HG02642 (cell line): ENCODE data around the gene MKNK2.

Experiments
- ATAC-seq: cut with Tn5 transposase; IDR thresholded peaks from one replicate; pipeline ENCODE4 v1.9.1; 2021; ENCODE audit warnings: mild to moderate bottlenecking; ENCODE audit not compliant: unreplicated experiment, poor library complexity

Gene MKNK2

DNA sequence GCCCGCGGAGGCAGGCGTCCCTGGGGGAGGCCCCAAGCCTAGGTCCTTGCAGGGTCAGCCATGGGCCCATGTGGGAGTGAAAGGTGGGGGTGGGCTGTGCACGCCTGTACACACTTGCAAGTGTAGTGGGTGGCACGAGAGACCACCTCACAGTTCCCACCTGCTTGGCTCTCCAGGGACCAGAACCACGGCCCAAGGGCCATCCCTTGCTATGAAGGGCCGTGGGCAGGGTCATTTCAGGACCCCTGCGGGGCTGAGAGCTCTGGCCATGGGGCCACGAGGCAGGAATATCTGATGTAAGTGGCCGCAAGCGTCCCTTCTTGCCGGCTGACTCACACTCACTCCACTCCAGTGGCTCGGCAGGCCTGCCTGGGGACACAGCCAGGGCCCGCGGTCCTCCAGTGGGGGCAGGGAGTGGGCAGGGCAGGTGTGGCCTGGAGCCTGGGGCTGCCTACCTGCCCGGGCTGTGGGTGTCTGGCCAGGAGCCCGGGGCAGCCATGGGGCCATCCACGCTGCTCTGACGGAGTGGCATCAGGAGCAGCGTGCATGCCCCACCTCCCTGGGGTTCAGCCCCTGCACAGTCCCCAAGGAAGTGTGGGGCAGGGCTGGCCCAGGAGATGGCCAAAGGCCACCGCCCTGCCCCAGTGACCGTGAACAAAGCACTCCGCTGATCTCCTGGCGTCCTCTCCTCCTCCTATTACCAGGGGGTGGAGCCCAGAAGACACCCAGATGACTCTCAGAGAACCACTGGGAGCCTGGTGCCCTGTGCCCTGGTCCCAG lies 8.6 kb upstream of the MKNK2 start:
- no peak for ATAC-seq

GRCh38 chr19:2058570-2059421 lies 7.8 kb upstream of the MKNK2 start:
- ATAC-seq, result no peak

GRCh38 chr19:2057484-2058469 lies 6.7 kb upstream of the MKNK2 start:
- ATAC-seq, result no peak

GRCh38 chr19:2056837-2057192 lies 5.8 kb upstream of the MKNK2 start:
- ATAC-seq, result no peak

- ATAC-seq, result no peak
Measured at GRCh38 chr19:2055931-2056836, 5.1 kb upstream of the MKNK2 start.

DNA sequence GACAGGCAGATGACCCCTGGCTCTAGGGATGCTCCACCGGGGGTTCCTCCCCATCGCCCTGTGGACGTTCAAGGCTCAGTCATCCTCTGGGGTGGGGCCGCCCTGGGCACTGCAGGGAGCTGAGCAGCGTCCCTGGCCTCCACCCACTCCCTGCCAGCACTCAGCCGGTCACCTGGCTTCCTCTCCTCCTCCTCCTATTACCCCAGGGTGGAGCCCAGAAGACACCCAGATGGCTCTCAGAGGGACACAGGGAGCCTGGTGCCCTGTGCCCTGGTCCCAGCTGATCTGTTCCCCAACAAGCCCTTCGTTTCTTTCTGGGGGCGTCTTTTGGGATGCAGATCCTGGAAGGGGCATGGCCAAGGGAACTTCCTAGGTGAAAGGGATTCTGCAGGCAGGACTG lies 3.7 kb upstream of the MKNK2 start:
- no peak for ATAC-seq

GRCh38 chr19:2053601-2054389 lies 2.8 kb upstream of the MKNK2 start:
- ATAC-seq, result no peak

GRCh38 chr19:2051773-2052704 lies 995 bp upstream of the MKNK2 start:
- ATAC-seq, result no peak

GRCh38 chr19:2050349-2050990 lies 574 bp downstream of the MKNK2 start:
- ATAC-seq, result peak; percentile 4

- peak; percentile 6 for ATAC-seq
Measured at GRCh38 chr19:2049741-2050348, 1.2 kb downstream of the MKNK2 start.

- no peak for ATAC-seq
Measured at GRCh38 chr19:2048959-2049740, 1.9 kb downstream of the MKNK2 start.

GRCh38 chr19:2048104-2048958 lies 2.7 kb downstream of the MKNK2 start:
- no peak for ATAC-seq

DNA sequence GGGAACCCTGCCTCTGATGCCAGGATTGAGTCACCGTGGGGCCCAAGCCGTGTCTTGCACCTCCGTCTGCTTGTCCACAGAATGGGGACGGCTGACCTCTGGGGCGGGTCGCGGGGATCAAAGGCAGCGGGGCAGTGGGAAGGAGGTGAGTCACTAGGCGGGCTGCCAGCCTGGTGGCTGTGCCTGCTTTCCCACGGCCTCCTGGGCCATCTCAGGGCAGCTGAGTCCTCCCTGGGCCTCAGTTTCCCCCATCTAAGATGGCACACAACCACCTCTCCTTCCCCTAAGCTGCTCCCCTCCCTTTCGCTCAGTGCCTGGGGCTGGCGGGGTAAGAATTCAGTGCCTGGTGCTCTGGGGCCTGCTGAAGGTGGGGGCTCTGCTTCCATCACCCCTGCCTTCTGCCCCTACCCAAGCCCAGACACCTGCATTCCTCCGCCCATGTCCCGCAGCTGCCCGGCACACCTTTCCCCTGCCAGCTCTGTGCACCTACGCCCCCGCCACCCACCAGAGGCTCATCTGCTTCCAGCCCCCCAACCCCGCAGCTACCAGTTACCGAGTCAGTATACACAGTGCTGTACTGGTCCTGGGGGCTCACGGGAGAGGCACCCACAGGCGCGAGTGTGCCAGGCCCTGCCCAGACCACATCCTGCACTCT lies 3.5 kb downstream of the MKNK2 start:
- no peak for ATAC-seq

- no peak for ATAC-seq
Measured at GRCh38 chr19:2047076-2047448, 4.0 kb downstream of the MKNK2 start.
